GM06990 (cell line): Measurements from ENCODE around the gene KRT78.
"Not testable (repeated sequence)": the region's sequence is repeated elsewhere in the genome, so short reads cannot be mapped to it uniquely, and the experiment has no call there.

Experiments
- DNase-seq: peaks from one replicate; pipeline ENCODE4 v3.0.0-alpha.2; 2011; ENCODE audit not compliant: insufficient read length; ENCODE audit errors: extremely low read depth
- H3K27me3 ChIP-seq: replicated peaks from 2 replicates; pipeline ENCODE4 v1.6.0; 2011; ENCODE audit warnings: low read length; ENCODE audit not compliant: control insufficient read depth, insufficient read depth
- H3K36me3 ChIP-seq: 2 replicates; pipeline ENCODE4 v1.5.1; 2011; ENCODE audit warnings: low read length; ENCODE audit not compliant: control insufficient read depth, insufficient read depth
- H3K4me3 ChIP-seq: replicated peaks from 2 replicates; pipeline ENCODE4 v1.5.1; 2011; ENCODE audit warnings: low read depth, mild to moderate bottlenecking, control low read depth, low read length
- TF ChIP-seq, protein P1 (sequence below): IDR thresholded peaks from 2 replicates; pipeline ENCODE4 v1.5.1; 2011; ENCODE audit warnings: low read length, control low read depth, mild to moderate bottlenecking, inconsistent platforms; ENCODE audit not compliant: insufficient read depth, poor library complexity, severe bottlenecking

Gene KRT78

DNA sequence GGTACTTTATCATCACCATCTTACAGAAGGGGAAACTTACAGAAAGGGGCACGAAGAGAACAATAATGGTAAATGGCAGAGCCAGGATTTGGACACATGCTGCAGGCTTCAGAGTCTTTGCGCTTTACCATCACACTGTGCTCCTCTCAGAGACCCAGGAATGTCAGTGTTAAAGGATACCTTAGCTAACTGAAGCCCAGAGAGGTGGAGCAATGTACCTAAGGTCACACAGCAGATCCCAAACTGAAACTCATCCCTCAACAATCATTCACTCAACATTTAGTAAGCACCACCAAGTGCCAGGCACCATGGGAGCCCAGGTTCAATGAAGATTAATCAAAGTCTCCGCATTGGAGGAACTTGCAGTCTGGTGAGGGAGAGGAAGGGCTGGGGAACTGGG lies 8.0 kb upstream of the KRT78 start:
- DNase-seq = no peak
- Histone ChIP-seq H3K4me3 (no peak overlapping the region), H3K36me3 (no peaks in the 10 kb centered on the region), H3K27me3 (peaks cover 1% of the 10 kb centered on the region)
- TF ChIP-seq, protein P1, sequence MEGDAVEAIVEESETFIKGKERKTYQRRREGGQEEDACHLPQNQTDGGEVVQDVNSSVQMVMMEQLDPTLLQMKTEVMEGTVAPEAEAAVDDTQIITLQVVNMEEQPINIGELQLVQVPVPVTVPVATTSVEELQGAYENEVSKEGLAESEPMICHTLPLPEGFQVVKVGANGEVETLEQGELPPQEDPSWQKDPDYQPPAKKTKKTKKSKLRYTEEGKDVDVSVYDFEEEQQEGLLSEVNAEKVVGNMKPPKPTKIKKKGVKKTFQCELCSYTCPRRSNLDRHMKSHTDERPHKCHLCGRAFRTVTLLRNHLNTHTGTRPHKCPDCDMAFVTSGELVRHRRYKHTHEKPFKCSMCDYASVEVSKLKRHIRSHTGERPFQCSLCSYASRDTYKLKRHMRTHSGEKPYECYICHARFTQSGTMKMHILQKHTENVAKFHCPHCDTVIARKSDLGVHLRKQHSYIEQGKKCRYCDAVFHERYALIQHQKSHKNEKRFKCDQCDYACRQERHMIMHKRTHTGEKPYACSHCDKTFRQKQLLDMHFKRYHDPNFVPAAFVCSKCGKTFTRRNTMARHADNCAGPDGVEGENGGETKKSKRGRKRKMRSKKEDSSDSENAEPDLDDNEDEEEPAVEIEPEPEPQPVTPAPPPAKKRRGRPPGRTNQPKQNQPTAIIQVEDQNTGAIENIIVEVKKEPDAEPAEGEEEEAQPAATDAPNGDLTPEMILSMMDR = no peak

DNA sequence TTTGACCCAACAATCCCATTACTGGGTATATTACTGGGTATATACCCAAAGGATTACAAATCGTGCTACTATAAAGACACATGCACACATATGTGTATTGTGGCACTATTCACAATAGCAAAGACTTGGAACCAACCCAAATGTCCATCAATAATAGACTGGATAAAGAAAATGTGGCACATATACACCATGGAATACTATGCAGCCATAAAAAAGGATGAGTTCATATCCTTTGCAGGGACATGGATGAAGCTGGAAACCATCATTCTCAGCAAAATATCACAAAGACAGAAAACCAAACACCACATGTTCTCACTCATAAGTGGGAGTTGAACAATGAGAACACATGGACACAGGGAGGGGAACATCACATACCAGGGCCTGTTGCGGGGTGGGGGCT lies 7.3 kb upstream of the KRT78 start:
- DNase-seq, H3K36me3 ChIP-seq, H3K27me3 ChIP-seq, H3K4me3 ChIP-seq: not testable (repeated sequence)

DNA sequence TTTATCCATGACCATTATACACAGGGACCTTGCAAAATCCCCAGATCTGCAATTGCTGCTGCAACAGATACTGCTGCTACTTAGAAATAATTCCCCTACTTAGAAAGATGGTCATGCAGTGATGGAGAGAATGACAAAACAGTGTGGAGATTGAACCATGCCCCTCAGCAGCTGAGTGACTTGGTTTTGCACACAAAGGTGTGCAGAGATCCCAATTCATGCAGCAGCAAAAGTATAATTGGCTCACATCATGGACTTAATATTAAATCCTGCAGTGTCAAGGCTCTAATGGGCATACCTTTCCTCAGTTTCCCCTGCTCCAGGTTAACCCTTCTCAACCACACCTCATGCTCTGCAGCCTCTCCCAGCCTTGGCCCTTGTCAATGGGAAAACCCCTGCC lies 3.0 kb upstream of the KRT78 start:
- no peaks in the 10 kb centered on the region; the same call in none of the 2 replicates for H3K27me3 ChIP-seq
- DNase-seq = no peak
- no peak overlapping the region for H3K4me3 ChIP-seq
- no peaks in the 10 kb centered on the region for H3K36me3 ChIP-seq
- TF ChIP-seq, protein P1 = no peak

- Histone ChIP-seq H3K4me3 (no peak overlapping the region), H3K27me3 (no peaks in the 10 kb centered on the region; the same call in none of the 2 replicates), H3K36me3 (no peaks in the 10 kb centered on the region)
- DNase-seq = no peak
- TF ChIP-seq, protein P1 = no peak
Measured at GRCh38 chr12:52850681-52851080, 1.9 kb upstream of the KRT78 start.

DNA sequence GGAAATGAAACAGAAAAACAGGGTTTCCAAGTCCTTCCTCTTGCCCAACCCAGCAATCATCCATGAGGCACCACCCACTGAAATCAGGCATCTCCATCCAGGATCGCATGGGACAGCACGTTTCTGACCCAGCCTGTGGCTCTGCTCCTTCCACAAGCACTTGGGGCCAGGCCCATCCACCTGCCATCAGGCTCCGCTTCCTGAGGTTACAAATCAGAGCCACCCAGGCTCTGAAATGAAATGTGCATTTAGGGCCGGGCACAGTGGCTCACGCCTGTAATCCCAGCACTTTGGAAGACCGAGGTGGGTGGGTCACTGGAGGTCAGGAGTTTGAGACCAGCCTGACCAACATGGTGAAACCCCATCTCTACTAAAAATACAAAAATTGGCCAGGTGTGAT lies 717 bp upstream of the KRT78 start:
- TF ChIP-seq, protein P1 = no peak
- DNase-seq = no peak
- Histone ChIP-seq H3K36me3 (no peaks in the 10 kb centered on the region), H3K4me3 (no peak overlapping the region), H3K27me3 (no peaks in the 10 kb centered on the region; the same call in none of the 2 replicates)

- H3K36me3 ChIP-seq = no peaks in the 10 kb centered on the region
- no peak for DNase-seq
- H3K4me3 ChIP-seq = no peak overlapping the region
- TF ChIP-seq, protein P1 = no peak
- H3K27me3 ChIP-seq = no peaks in the 10 kb centered on the region; the same call in none of the 2 replicates
Measured at GRCh38 chr12:52847335-52848102, 1.3 kb downstream of the KRT78 start.
